Neural progenitor cell (in vitro differentiated cells): Measurements from ENCODE around the gene CTDSP2. TPM values are rescaled to one million over a fixed set of nuclear protein-coding genes. Genes with fewer than 3 reads are reported as not detected.
"Not testable (repeated sequence)": the region's sequence is repeated elsewhere in the genome, so short reads cannot be mapped to it uniquely, and the experiment has no call there.

Experiments used
- DNase-seq: peaks from one replicate; pipeline ENCODE4 v3.0.0-alpha.2; 2016; ENCODE audit warnings: low spot score
- H2AFZ ChIP-seq: fragments of 200-600 bp; sonication (generic); replicated peaks from 2 replicates; pipeline ENCODE4 v1.6.1; 2016; ENCODE audit warnings: antibody characterized with exemption
- H3F3A ChIP-seq: fragments of 200-600 bp; sonication (generic); 2 replicates; pipeline ENCODE4 v1.6.1; 2016; ENCODE audit warnings: antibody characterized with exemption, low read depth
- H3K27ac ChIP-seq: fragments of 200-600 bp; sonication (generic); 2 replicates; pipeline ENCODE4 v1.5.1; 2016; ENCODE audit warnings: mild to moderate bottlenecking
- H3K27me3 ChIP-seq: fragments of 200-600 bp; sonication (generic); 2 replicates; pipeline ENCODE4 v1.6.1; 2016; ENCODE audit warnings: mild to moderate bottlenecking, moderate library complexity
- H3K36me3 ChIP-seq: fragments of 200-600 bp; sonication (generic); 2 replicates; pipeline ENCODE4 v1.5.1; 2016
- H3K4me1 ChIP-seq: fragments of 200-600 bp; sonication (generic); 2 replicates; pipeline ENCODE4 v1.6.1; 2016; ENCODE audit warnings: mixed run types
- H3K4me2 ChIP-seq: fragments of 200-600 bp; sonication (generic); 2 replicates; pipeline ENCODE4 v1.6.1; 2016
- H3K4me3 ChIP-seq: fragments of 200-600 bp; sonication (generic); 2 replicates; pipeline ENCODE4 v1.5.1; 2016
- H3K79me2 ChIP-seq: fragments of 200-600 bp; sonication (generic); 2 replicates; pipeline ENCODE4 v1.6.1; 2016; ENCODE audit warnings: low read depth
- H3K9ac ChIP-seq: fragments of 200-600 bp; sonication (generic); 2 replicates; pipeline ENCODE4 v1.6.1; 2016
- H3K9me3 ChIP-seq: fragments of 200-600 bp; sonication (generic); 2 replicates; pipeline ENCODE4 v1.5.1; 2016; ENCODE audit warnings: low read depth
- H4K20me1 ChIP-seq: fragments of 200-600 bp; sonication (generic); 2 replicates; pipeline ENCODE4 v1.6.1; 2016; ENCODE audit warnings: low read depth
- H3K27ac Mint-ChIP-seq: 3 replicates; pipeline ENCODE4 v1.8.0; 2021; ENCODE audit warnings: mixed read lengths
- H3K27me3 Mint-ChIP-seq: 2 replicates; pipeline ENCODE4 v1.8.0; 2022; ENCODE audit warnings: low read depth, mild to moderate bottlenecking, inconsistent platforms, moderate library complexity, mixed read lengths; ENCODE audit not compliant: insufficient read depth
- H3K36me3 Mint-ChIP-seq: 3 replicates; pipeline ENCODE4 v1.8.0; 2021; ENCODE audit warnings: mixed read lengths
- H3K4me1 Mint-ChIP-seq: 3 replicates; pipeline ENCODE4 v1.8.0; 2021; ENCODE audit warnings: mixed read lengths
- H3K4me3 Mint-ChIP-seq: 3 replicates; pipeline ENCODE4 v1.8.0; 2021; ENCODE audit warnings: mild to moderate bottlenecking, moderate library complexity, mixed read lengths
- H3K9me3 Mint-ChIP-seq: 3 replicates; pipeline ENCODE4 v1.8.0; 2020; ENCODE audit warnings: mixed read lengths
- EZH2 ChIP-seq: fragments of 200-600 bp; sonication (generic); IDR thresholded peaks from 2 replicates; pipeline ENCODE4 v1.6.1; 2017; ENCODE audit warnings: antibody characterized with exemption, mild to moderate bottlenecking, moderate library complexity
- EZH2phosphoT487 ChIP-seq: fragments of 200-600 bp; sonication (generic); IDR thresholded peaks from 2 replicates; pipeline ENCODE4 v1.6.1; 2017; ENCODE audit warnings: antibody characterized with exemption
- total RNA-seq: library from RNA; depleted of rRNA; stranded (reverse); fragments of >200 nt; gene quantifications from 2 replicates; pipeline ENCODE4 v1.2.3, GENCODE V29; 2015; ENCODE audit warnings: low replicate concordance
- TF ChIP-seq, protein P1 (sequence below): fragments of 200-600 bp; sonication (generic); IDR thresholded peaks from 2 replicates; pipeline ENCODE4 v1.5.1; 2017; ENCODE audit warnings: antibody characterized with exemption, mild to moderate bottlenecking

CTDSP2 gene
- total RNA-seq, 1 donor from 2014 or later: 43.6 TPM

DNA sequence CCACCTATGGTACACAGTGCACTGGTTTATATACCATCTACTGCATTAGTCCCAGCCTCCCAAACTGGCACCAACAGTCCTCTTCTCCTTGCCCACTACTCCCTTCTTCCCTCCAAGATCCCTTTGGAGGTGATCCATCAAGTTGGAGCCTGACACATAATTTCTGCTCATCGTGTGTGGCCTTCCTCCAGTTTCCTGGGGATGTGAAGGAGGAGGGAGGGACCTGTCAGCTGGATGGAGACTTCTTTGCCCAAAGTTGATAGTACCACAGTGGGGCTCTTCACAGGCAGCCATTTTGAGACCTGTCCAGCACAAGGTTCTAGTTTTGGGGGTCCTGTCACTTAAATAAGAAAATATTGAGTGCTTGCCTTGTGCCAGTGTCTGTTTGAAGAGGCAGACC, 17.1 kb upstream of the CTDSP2 start:
- no peaks in the 10 kb centered on the region for H4K20me1 ChIP-seq
- no peak overlapping the region for H3K9ac ChIP-seq
- H3K79me2 ChIP-seq: no peaks in the 10 kb centered on the region
- H3K4me3 ChIP-seq: no peak overlapping the region
- TF ChIP-seq EZH2 (no peak), EZH2phosphoT487 (no peak)
- TF ChIP-seq, protein P1, sequence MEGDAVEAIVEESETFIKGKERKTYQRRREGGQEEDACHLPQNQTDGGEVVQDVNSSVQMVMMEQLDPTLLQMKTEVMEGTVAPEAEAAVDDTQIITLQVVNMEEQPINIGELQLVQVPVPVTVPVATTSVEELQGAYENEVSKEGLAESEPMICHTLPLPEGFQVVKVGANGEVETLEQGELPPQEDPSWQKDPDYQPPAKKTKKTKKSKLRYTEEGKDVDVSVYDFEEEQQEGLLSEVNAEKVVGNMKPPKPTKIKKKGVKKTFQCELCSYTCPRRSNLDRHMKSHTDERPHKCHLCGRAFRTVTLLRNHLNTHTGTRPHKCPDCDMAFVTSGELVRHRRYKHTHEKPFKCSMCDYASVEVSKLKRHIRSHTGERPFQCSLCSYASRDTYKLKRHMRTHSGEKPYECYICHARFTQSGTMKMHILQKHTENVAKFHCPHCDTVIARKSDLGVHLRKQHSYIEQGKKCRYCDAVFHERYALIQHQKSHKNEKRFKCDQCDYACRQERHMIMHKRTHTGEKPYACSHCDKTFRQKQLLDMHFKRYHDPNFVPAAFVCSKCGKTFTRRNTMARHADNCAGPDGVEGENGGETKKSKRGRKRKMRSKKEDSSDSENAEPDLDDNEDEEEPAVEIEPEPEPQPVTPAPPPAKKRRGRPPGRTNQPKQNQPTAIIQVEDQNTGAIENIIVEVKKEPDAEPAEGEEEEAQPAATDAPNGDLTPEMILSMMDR: no peak
- Mint-ChIP-seq H3K36me3 (no peaks in the 10 kb centered on the region), H3K4me1 (peaks cover 29% of the 10 kb centered on the region), H3K9me3 (no peaks in the 10 kb centered on the region), H3K27ac (no peak overlapping the region), H3K4me3 (no peak overlapping the region), H3K27me3 (peaks cover 14% of the 10 kb centered on the region)
- peaks cover 23% of the 10 kb centered on the region for H3K4me1 ChIP-seq
- H3K36me3 ChIP-seq: no peaks in the 10 kb centered on the region
- H3F3A ChIP-seq: peaks cover 21% of the 10 kb centered on the region
- H3K4me2 ChIP-seq: no peak overlapping the region
- no peak overlapping the region for H3K27ac ChIP-seq
- DNase-seq: no peak
- peaks cover 36% of the 10 kb centered on the region for H3K27me3 ChIP-seq
- no peaks in the 10 kb centered on the region for H3K9me3 ChIP-seq
- no peak overlapping the region for H2AFZ ChIP-seq

DNA sequence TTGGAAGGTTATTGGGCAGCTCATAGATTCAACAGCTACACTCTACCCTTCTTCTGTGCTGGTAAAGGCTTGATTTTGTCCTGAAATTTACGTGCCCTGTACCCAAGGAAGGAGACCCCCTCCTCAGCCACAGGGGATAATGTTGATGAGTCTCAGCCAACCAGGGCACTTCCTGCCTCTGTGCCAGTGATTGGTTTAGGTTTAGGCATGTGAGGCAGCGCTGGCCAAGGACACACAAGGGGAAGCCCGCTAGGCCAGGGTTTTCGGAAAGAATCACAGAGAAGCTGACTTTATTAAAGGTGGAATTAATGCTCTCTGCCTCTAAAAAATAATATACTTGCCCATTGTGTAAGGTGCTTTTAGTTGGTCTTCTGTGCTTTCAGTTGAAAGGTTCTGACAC, 15.4 kb upstream of the CTDSP2 start:
- no peak for DNase-seq
- Histone ChIP-seq H3K4me2 (no peak overlapping the region), H3K27ac (no peak overlapping the region), H3K79me2 (no peaks in the 10 kb centered on the region), H3K9ac (no peak overlapping the region), H4K20me1 (no peaks in the 10 kb centered on the region), H3K27me3 (peaks cover 36% of the 10 kb centered on the region), H3K4me1 (peaks cover 17% of the 10 kb centered on the region), H3K36me3 (no peaks in the 10 kb centered on the region), H3F3A (peaks cover 14% of the 10 kb centered on the region), H2AFZ (no peak overlapping the region), H3K4me3 (no peak overlapping the region), H3K9me3 (no peaks in the 10 kb centered on the region)
- Mint-ChIP-seq H3K9me3 (no peaks in the 10 kb centered on the region), H3K27me3 (peaks cover 15% of the 10 kb centered on the region), H3K36me3 (no peaks in the 10 kb centered on the region), H3K4me3 (peak overlapping the region; percentile 57), H3K4me1 (peaks cover 18% of the 10 kb centered on the region), H3K27ac (no peak overlapping the region)
- TF ChIP-seq, protein P1: no peak
- TF ChIP-seq EZH2phosphoT487: no peak
- TF ChIP-seq EZH2: no peak

DNA sequence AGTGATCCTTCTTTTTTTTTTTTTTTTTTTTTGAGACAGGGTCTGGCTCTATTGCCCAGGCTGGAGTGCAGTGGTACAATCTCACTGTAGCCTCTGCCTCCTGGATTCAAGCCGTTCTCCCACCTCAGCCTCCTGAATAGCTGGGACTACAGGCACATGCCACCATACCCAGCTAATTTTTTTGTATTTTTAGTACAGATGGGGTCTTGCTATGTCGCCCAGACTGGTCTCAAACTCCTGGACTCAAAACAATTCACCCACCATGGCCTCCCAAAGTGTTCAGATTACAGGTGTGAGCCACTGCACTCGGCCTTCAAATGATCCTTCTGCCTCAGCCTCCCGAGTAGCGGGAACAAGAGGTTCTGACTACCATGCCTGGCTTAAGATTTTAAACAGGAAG, 14.4 kb upstream of the CTDSP2 start:
- peaks cover 12% of the 10 kb centered on the region for H3K27me3 Mint-ChIP-seq
- H3K9me3 Mint-ChIP-seq: not testable (repeated sequence)

DNA sequence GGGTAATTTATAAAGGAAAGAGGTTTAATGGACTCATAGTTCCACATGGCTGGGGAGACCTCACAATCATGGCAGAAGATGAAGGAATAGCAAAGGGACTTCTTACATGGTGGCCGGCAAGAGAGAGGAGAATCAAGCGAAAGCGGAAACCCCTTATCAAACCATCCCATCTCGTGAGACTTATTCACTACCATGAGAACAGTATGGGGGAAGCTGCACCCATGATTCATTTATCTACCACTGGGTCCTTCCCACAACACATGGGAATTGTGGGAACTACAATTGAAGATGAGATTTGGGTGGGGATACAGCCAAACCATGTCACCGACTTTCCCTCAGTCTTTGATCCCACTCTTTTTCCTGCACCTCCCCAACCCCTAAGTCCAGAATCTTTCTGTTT, 12.6 kb upstream of the CTDSP2 start:
- Histone ChIP-seq H3K79me2 (no peaks in the 10 kb centered on the region), H2AFZ (no peak overlapping the region), H3K27me3 (peaks cover 12% of the 10 kb centered on the region), H3K4me2 (no peak overlapping the region), H3K9ac (no peak overlapping the region), H4K20me1 (no peaks in the 10 kb centered on the region), H3K27ac (no peak overlapping the region), H3K4me3 (no peak overlapping the region), H3K4me1 (peaks cover 8% of the 10 kb centered on the region), H3F3A (peaks cover 9% of the 10 kb centered on the region), H3K36me3 (no peaks in the 10 kb centered on the region), H3K9me3 (no peaks in the 10 kb centered on the region)
- TF ChIP-seq, protein P1: no peak
- TF ChIP-seq EZH2phosphoT487 (no peak), EZH2 (no peak)
- Mint-ChIP-seq H3K4me1 (peaks cover 7% of the 10 kb centered on the region), H3K9me3 (peaks cover 8% of the 10 kb centered on the region), H3K4me3 (no peak overlapping the region), H3K27ac (no peak overlapping the region), H3K36me3 (no peaks in the 10 kb centered on the region), H3K27me3 (peaks cover 12% of the 10 kb centered on the region)
- no peak for DNase-seq

More for the DNA sequence above, 14.4 kb upstream of the CTDSP2 start:
- not testable (repeated sequence) for DNase-seq, H3K36me3 Mint-ChIP-seq, H3K4me3 ChIP-seq, H3K4me2 ChIP-seq, H3K27ac Mint-ChIP-seq, H3K27ac ChIP-seq, H4K20me1 ChIP-seq, H3K9me3 ChIP-seq, H2AFZ ChIP-seq, H3K79me2 ChIP-seq, H3K36me3 ChIP-seq, H3K9ac ChIP-seq, H3K4me3 Mint-ChIP-seq
- peaks cover 18% of the 10 kb centered on the region for H3K4me1 Mint-ChIP-seq
- peaks cover 29% of the 10 kb centered on the region for H3K27me3 ChIP-seq
- peaks cover 14% of the 10 kb centered on the region for H3F3A ChIP-seq
- peaks cover 17% of the 10 kb centered on the region for H3K4me1 ChIP-seq

DNA sequence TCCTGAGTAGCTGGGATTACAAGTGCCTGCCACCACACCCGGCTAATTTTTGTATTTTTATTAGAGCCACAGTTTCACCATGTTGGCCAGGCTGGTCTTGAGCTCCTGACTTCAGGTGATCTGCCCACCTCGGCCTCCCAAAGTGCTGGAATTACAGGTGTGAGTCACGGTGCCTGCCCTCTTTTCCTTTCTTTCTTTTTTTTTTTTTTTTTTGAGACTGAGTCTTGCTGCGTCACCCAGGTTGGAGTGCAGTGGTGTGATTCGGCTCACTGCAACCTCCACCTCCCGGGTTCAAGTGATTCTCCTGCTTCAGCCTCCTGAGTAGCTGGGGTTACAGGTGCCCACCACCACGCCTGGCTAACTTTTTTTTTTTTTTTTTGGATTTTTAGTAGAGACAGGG, 11.6 kb upstream of the CTDSP2 start:
- H3K4me1 ChIP-seq, H3K79me2 ChIP-seq, H3K4me3 Mint-ChIP-seq, H3K27ac Mint-ChIP-seq, H3K27me3 Mint-ChIP-seq, H3K36me3 ChIP-seq, H3K9me3 Mint-ChIP-seq, H3K27me3 ChIP-seq, H3K9ac ChIP-seq, DNase-seq, H3K27ac ChIP-seq, H3K36me3 Mint-ChIP-seq, H3K4me2 ChIP-seq, H2AFZ ChIP-seq, H3K4me1 Mint-ChIP-seq, H3K9me3 ChIP-seq, H4K20me1 ChIP-seq, H3K4me3 ChIP-seq: not testable (repeated sequence)
- peaks cover 15% of the 10 kb centered on the region for H3F3A ChIP-seq
